ENCODE measurements around the gene TIMD4. TPM values are rescaled to one million over a fixed set of nuclear protein-coding genes. Genes with fewer than 3 reads are reported as not detected.

Gene TIMD4
- total and polyA plus RNA-seq, 2 of the 4 experiments (the other 2 are of a cell fraction), result not detected

GRCh38 chr5:156949424-156949823 lies 13.6 kb downstream of the TIMD4 start:
- H3K23ac ChIP-seq (ENCODE audit: low read depth, low read length), result no peak overlapping the region
- no peak overlapping the region for H4K5ac ChIP-seq (ENCODE audit: low read depth, low read length)
- no peak overlapping the region for H3K14ac ChIP-seq (replicated peaks; ENCODE audit: low read depth, low read length)
- intact Hi-C loops (cut with micrococcal nuclease) (no loop called here), in situ Hi-C loops (cut with MboI; ENCODE audit: low sequenced_read_pairs) (no loop called here), dilution Hi-C loops (cut with HindIII; ENCODE audit: low sequenced_read_pairs, unreplicated experiment) (no loop called here)
- TF ChIP-seq MXI1 (IDR thresholded peaks at IDR 0.05; ENCODE audit: borderline replicate concordance, low read depth, low read length) (no peak), POLR2A (IDR thresholded peaks at IDR 0.05; ENCODE audit: low read depth, low read length) (no peak), CHD1 (IDR thresholded peaks at IDR 0.05; ENCODE audit: low read depth, low read length) (no peak), CEBPB (IDR thresholded peaks at IDR 0.05; ENCODE audit: low read depth, low read length) (no peak), NFE2L2 (IDR thresholded peaks at IDR 0.05; ENCODE audit: low read depth, low read length) (no peak), BHLHE40 (IDR thresholded peaks at IDR 0.05; ENCODE audit: low read depth, low read length) (no peak)
- no peak overlapping the region for H3K4ac ChIP-seq (ENCODE audit: low read depth, low read length)
- no peak overlapping the region for H4K8ac ChIP-seq (ENCODE audit: low read depth in 2 of 2, low read length in 2 of 2)
- no peaks in the 10 kb centered on the region for H3K4me1 ChIP-seq (ENCODE audit: control insufficient read depth, insufficient read depth, low read length)
- H2BK20ac ChIP-seq (ENCODE audit: low read depth, low read length), result no peak overlapping the region
- no peak overlapping the region for H3K27ac ChIP-seq (ENCODE audit: insufficient read depth, low read length)
- DNase-seq (no peak), ATAC-seq (ENCODE audit: low read depth) (no peak)
- H3K27me3 ChIP-seq (ENCODE audit: control insufficient read depth, insufficient read depth, low read length), result no peaks in the 10 kb centered on the region
- ChIA-PET CTCF (interaction anchor here (0.8 kb wide), 1 partner anchor 16 kb away, joined by 3 read pairs; no protein-coding TSS in a partner anchor), POLR2A (ENCODE audit: unreplicated experiment) (no interaction called here)
- H3K9me1 ChIP-seq (ENCODE audit: insufficient read depth, low read length), result no peaks in the 10 kb centered on the region
- no peak overlapping the region for H3K4me3 ChIP-seq (ENCODE audit: insufficient read depth, low read depth, low read length)
- H3K79me1 ChIP-seq (ENCODE audit: low read depth in 1 of 2, low read length in 2 of 2), result no peaks in the 10 kb centered on the region
- peaks cover 5% of the 10 kb centered on the region for H3K9me3 ChIP-seq (ENCODE audit: control insufficient read depth, insufficient read depth, low read length)
- H3K9ac ChIP-seq (ENCODE audit: low read depth, low read length), result no peak overlapping the region
- no peak overlapping the region for H2BK5ac ChIP-seq (ENCODE audit: low read depth, low read length, poor library complexity, severe bottlenecking)
- H3K18ac ChIP-seq (ENCODE audit: low read depth, low read length), result no peak overlapping the region
- no TSS peak for BruUV-seq (replicated peaks)
- no peak overlapping the region for H2BK15ac ChIP-seq (ENCODE audit: low read depth, low read length)
- no peak overlapping the region for H4K91ac ChIP-seq (ENCODE audit: insufficient read depth, low read depth, low read length)
- no peaks in the 10 kb centered on the region for H3K36me3 ChIP-seq (ENCODE audit: control insufficient read depth, insufficient read depth, low read length)
- H2AK9ac ChIP-seq (replicated peaks; ENCODE audit: low read depth, low read length, poor library complexity), result no peak overlapping the region
- no peaks in the 10 kb centered on the region for H4K20me1 ChIP-seq (ENCODE audit: insufficient read depth, low read length)
- no peak overlapping the region for H2AK5ac ChIP-seq (ENCODE audit: low read depth, low read length)
- no peak overlapping the region for H2BK120ac ChIP-seq (ENCODE audit: low read depth, low read length)
- no peak overlapping the region for H3K56ac ChIP-seq (ENCODE audit: extremely low read depth, insufficient read depth, low read length)
- no peak overlapping the region for H2AFZ ChIP-seq (replicated peaks; ENCODE audit: low read length, poor library complexity)
- H3K4me2 ChIP-seq (ENCODE audit: low read depth, low read length), result no peak overlapping the region
